Suprapubic skin (tissue), 4 donors: ENCODE measurements around the gene INF2. TPM values are rescaled to one million over a fixed set of nuclear protein-coding genes. Genes with fewer than 3 reads are reported as not detected.

Experiments used
- DNase-seq, 2 donors: peaks; one replicate each; pipeline ENCODE4 v3.0.0-alpha.2; 2019; ENCODE audit warnings: low spot score in 2 of 2
- H3K27ac ChIP-seq: fragments of 200-600 bp; sonication (generic); one replicate; pipeline ENCODE4 v1.5.1; 2019
- H3K27me3 ChIP-seq: fragments of 200-600 bp; sonication (generic); one replicate; pipeline ENCODE4 v1.5.1; 2019
- H3K36me3 ChIP-seq: fragments of 200-600 bp; sonication (generic); one replicate; pipeline ENCODE4 v1.5.1; 2019
- H3K4me1 ChIP-seq: fragments of 200-600 bp; sonication (generic); one replicate; pipeline ENCODE4 v1.5.1; 2019
- H3K4me3 ChIP-seq: fragments of 200-600 bp; sonication (generic); one replicate; pipeline ENCODE4 v1.5.1; 2019; ENCODE audit warnings: mild to moderate bottlenecking
- H3K9me3 ChIP-seq: fragments of 200-600 bp; sonication (generic); one replicate; pipeline ENCODE4 v1.5.1; 2019
- EP300 ChIP-seq: sonication (generic); formaldehyde crosslinking; IDR thresholded peaks from one replicate; pipeline ENCODE4 v1.6.1; 2017; ENCODE audit warnings: antibody characterized with exemption
- POLR2A ChIP-seq, 2 donors: fragments of 450-650 bp; IDR thresholded peaks; one replicate each; pipeline ENCODE4 v1.6.1; 2017; ENCODE audit warnings: antibody characterized with exemption in 2 of 2, mild to moderate bottlenecking in 2 of 2, moderate library complexity in 2 of 2
- POLR2AphosphoS5 ChIP-seq, 3 donors: sonication (generic); formaldehyde crosslinking; IDR thresholded peaks; one replicate each; pipeline ENCODE4 v1.6.1; 2017; ENCODE audit warnings: antibody characterized with exemption in 3 of 3
- WGBS: methylation state at CpG from one replicate; pipeline ENCODE4 v1.1.5; 2018; 5-methylcytosine and 5-hydroxymethylcytosine counted together
- total RNA-seq, 4 donors: library from RNA; depleted of rRNA; stranded (reverse); fragments of >200 nt; gene quantifications; one replicate each; pipeline ENCODE4 v1.1.0, GENCODE V29; 2016
- TF ChIP-seq, protein P1 (sequence below), 2 donors: fragments of 200-600 bp in 1 of 2; fragments of 450-650 bp in 1 of 2; sonication (generic) in 1 of 2; IDR thresholded peaks; one replicate each; pipeline ENCODE4 v1.5.1; 2016 to 2019; ENCODE audit warnings: antibody characterized with exemption in 2 of 2, mild to moderate bottlenecking in 1 of 2, moderate library complexity in 1 of 2

Gene INF2
- total RNA-seq, 4 donors from 2014 or later, result 52.1 to 126 (median 81.8) TPM

DNA sequence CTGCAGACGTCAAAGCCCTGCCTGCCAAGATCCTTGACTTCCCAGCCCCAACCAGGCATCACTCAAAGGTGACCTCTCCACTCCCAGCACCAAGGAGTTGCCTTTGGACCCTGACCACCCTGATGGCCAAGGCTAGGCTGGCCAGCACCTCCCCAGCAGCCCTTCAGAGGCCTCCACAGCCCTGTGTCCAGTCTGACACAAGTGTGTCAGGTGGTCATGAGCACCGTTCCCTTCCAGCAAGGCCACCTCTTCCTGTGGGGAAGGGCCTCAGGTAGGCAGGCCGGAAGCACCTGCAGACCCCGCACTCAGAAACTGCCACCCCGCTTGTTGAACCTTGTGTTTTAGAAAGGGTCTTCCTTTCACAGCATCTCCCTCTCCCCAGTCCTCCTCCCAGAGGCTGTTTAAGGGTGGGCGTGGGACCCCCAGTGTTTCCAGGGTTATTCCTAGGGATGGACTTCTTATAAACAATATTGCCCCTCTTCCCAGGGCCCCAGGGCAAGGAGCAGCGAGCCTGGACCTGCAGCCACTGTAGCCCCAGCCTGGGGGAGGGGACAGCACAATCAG lies 13.2 kb upstream of the INF2 start:
- Histone ChIP-seq H3K4me1 (peaks cover 45% of the 10 kb centered on the region), H3K27ac (no peak overlapping the region), H3K27me3 (no peaks in the 10 kb centered on the region), H3K4me3 (no peak overlapping the region), H3K36me3 (no peaks in the 10 kb centered on the region), H3K9me3 (no peaks in the 10 kb centered on the region)
- no peak for TF ChIP-seq EP300
- TF ChIP-seq POLR2AphosphoS5 (IDR thresholded peaks at IDR 0.05), result no peak
- no peak for TF ChIP-seq POLR2A (IDR thresholded peaks at IDR 0.05)
- TF ChIP-seq, protein P1, sequence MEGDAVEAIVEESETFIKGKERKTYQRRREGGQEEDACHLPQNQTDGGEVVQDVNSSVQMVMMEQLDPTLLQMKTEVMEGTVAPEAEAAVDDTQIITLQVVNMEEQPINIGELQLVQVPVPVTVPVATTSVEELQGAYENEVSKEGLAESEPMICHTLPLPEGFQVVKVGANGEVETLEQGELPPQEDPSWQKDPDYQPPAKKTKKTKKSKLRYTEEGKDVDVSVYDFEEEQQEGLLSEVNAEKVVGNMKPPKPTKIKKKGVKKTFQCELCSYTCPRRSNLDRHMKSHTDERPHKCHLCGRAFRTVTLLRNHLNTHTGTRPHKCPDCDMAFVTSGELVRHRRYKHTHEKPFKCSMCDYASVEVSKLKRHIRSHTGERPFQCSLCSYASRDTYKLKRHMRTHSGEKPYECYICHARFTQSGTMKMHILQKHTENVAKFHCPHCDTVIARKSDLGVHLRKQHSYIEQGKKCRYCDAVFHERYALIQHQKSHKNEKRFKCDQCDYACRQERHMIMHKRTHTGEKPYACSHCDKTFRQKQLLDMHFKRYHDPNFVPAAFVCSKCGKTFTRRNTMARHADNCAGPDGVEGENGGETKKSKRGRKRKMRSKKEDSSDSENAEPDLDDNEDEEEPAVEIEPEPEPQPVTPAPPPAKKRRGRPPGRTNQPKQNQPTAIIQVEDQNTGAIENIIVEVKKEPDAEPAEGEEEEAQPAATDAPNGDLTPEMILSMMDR (IDR thresholded peaks at IDR 0.05), result no peak
- 97% methylated on average over 5 of the region's 7 CpGs for WGBS
- no peak for DNase-seq

DNA sequence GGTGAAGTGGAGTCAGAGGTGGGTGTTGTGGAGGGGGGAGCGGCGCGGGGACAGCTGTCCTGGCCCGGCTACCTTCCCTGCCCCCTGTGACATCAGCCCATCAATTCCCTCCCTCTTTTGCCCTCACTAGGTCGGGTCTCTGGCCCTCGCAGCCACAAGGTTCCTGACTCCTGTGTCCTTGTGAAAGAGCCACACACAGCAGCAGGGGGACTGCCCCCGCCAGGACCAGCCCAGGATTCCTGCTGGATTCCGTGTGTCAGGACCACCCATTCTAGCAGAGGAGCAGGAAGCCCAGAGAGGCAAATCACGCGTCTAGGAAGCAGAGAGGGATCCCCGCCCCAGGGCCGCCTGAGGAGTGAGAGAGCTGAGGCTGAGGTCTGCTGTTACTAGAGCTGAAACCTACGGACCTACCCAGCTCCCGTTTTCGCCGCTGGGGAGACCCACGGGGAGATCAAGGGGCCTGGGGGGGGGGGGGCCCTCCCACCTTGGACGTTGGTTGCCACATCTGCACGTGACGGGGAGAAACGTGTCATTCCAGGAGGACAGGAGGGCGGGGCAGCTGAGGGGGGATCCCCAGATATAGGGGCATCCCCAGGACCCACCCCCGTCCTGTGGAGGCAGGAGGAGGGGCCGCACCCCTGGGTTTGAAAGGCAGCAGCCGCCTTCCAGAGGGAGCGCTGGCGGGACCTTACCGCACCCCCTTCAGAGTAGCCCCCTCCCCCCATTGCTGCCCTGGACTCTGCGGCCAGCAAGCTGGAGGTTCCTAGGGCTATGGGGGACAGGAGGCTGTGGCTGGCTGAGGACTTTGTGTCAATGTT lies 12.5 kb upstream of the INF2 start:
- WGBS, result 44% methylated on average over 14 of the region's 29 CpGs
- peaks cover 52% of the 10 kb centered on the region for H3K4me1 ChIP-seq
- H3K27me3 ChIP-seq, result no peaks in the 10 kb centered on the region
- DNase-seq, result peak in 1 of 2 donors; percentile 81
- H3K9me3 ChIP-seq, result no peaks in the 10 kb centered on the region
- H3K4me3 ChIP-seq, result peak overlapping the region; percentile 53
- H3K36me3 ChIP-seq, result no peaks in the 10 kb centered on the region
- TF ChIP-seq POLR2AphosphoS5 (IDR thresholded peaks at IDR 0.05), result no peak
- no peak for TF ChIP-seq POLR2A (IDR thresholded peaks at IDR 0.05)
- no peak for TF ChIP-seq EP300
- TF ChIP-seq, protein P1 (IDR thresholded peaks at IDR 0.05), result no peak
- H3K27ac ChIP-seq, result peak overlapping the region; percentile 81

DNA sequence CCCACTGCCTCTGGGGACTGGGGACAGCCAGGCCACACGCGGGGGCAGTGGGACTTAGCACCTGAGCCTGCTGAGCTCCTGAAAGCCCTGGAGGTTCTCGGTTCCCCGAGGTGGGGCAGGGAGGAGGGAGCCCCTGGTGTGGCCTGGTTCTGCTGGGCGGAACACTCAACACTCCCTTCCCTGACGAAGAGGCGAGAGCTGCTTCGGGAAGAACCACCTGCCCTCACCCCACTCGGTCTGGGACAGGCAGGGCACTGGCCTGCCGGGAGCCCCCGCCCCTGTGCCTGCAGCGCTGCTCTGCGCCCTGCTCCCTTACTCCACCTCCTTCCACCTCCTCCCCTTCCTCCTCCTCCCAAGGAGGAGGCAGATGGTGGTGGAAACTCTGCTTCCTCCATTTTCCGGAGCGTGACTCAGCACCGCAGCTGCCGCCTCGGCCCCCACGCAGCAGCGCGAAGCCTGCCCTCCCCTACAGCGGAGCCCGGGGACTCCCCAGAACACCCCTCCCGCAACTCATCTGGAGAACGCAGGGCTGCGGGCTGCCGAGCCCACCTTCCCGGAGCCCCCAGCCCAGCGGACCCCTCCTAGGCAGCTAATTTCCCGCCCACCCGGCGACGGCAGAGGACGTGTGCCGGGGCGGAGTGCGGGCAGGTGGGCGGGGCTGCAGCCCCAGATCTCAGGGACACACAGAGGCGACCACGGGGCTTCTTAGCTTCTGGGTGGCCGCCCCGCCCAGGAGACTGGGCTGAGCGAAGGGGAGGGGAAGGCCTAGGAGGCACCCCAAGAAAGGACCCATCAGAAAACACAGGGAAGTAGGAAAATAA lies 11.7 kb upstream of the INF2 start:
- Histone ChIP-seq H3K9me3 (no peaks in the 10 kb centered on the region), H3K27ac (peak overlapping the region; percentile 81), H3K27me3 (no peaks in the 10 kb centered on the region), H3K36me3 (no peaks in the 10 kb centered on the region), H3K4me3 (peak overlapping the region; percentile 53), H3K4me1 (peaks cover 60% of the 10 kb centered on the region)
- WGBS, result 0% methylated on average over 19 of the region's 43 CpGs
- TF ChIP-seq POLR2AphosphoS5 (IDR thresholded peaks at IDR 0.05) (peak in 1 of 3 donors; percentile 68), POLR2A (IDR thresholded peaks at IDR 0.05) (no peak)
- peak in 1 of 2 donors; percentile 78 for DNase-seq

DNA sequence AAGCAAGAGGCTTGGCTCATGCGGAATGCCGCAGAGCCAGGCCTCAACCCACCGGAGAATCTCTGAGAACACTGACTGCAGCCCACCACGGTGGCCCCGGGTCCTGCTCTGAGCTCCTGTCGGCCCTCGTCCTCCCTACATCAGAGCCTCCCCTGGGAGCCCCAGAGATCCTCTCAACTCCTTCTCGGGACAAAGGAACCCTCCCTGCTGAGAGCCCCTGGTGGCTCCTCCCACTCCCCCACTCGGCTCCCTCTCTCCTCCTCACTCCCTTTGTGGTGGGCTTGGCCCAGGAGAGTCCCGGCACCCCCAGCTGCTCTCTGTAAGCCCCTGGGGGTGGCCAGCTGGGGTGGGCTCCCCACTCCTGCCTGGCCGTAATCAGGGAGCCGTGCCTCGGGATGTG lies 11.1 kb upstream of the INF2 start:
- Histone ChIP-seq H3K36me3 (no peaks in the 10 kb centered on the region), H3K4me1 (peaks cover 65% of the 10 kb centered on the region), H3K27ac (peak overlapping the region; percentile 81), H3K4me3 (peak overlapping the region; percentile 53), H3K9me3 (no peaks in the 10 kb centered on the region), H3K27me3 (no peaks in the 10 kb centered on the region)
- DNase-seq, result peak in 1 of 2 donors; percentile 70
- whole genome bisulfite sequencing, result 17% methylated on average over 13 of the region's 13 CpGs
- TF ChIP-seq POLR2A (IDR thresholded peaks at IDR 0.05) (no peak), POLR2AphosphoS5 (IDR thresholded peaks at IDR 0.05) (no peak), EP300 (no peak)
- TF ChIP-seq, protein P1 (IDR thresholded peaks at IDR 0.05), result no peak

DNA sequence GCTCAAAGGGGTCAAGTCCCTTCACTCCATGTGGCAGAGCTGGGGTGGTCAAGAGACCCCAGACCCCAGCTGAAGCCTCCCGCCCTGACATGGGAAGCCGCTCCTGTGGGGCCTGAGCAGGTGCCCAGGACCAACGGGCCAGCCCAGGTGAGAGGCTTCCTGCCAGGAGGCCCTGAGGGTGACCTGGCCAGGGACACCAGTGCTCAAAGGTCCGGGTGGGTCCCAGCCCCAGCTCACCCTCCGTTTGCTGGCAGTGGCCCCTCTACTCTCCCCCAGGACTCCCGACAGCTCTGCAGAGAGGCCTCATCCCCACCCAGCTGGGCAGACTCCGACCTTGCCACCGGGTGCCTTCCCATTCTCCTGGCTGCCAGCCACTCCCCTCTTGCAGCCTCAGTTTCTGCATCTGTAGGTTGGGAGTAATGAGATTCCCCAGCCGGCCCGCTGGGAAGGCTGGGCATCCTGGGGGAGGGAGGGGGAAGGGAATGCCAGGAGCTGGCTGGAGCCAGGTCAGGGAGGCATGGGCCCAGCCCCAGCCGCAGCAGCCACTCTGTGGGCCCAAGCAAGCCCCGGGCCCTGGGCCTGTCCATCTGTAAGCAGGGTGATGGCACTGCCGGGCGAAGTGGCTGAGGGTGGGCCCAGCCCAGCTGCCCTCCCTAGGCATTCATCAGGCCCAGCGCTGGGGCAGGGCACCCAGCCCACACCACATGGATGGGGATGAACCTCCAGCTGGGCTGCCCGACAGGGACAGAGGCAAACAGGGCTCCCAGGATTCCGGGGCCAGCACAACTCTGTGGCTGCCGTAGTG lies 10.3 kb upstream of the INF2 start:
- H3K36me3 ChIP-seq, result no peaks in the 10 kb centered on the region
- DNase-seq, result no peak
- H3K4me3 ChIP-seq, result no peak overlapping the region
- H3K9me3 ChIP-seq, result no peaks in the 10 kb centered on the region
- H3K27me3 ChIP-seq, result no peaks in the 10 kb centered on the region
- peaks cover 65% of the 10 kb centered on the region for H3K4me1 ChIP-seq
- 78% methylated on average over 13 of the region's 18 CpGs for WGBS
- peak overlapping the region; percentile 81 for H3K27ac ChIP-seq
- TF ChIP-seq, protein P1 (IDR thresholded peaks at IDR 0.05), result no peak
- no peak for TF ChIP-seq EP300
- no peak for TF ChIP-seq POLR2AphosphoS5 (IDR thresholded peaks at IDR 0.05)
- TF ChIP-seq POLR2A (IDR thresholded peaks at IDR 0.05), result no peak
